DMS114 treated with DMSO at 0.1 percent for 48 hours (cell line): ENCODE data around the gene GPX6.
"Not testable (repeated sequence)": the region's sequence is repeated elsewhere in the genome, so short reads cannot be mapped to it uniquely, and the experiment has no call there.

Experiments
- DNase-seq: peaks from one replicate; lab custom pipeline; 2025; ENCODE audit not compliant: unreplicated experiment; lab: John Stamatoyannopoulos, UW

The GPX6 gene, protein sequence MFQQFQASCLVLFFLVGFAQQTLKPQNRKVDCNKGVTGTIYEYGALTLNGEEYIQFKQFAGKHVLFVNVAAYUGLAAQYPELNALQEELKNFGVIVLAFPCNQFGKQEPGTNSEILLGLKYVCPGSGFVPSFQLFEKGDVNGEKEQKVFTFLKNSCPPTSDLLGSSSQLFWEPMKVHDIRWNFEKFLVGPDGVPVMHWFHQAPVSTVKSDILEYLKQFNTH

DNA sequence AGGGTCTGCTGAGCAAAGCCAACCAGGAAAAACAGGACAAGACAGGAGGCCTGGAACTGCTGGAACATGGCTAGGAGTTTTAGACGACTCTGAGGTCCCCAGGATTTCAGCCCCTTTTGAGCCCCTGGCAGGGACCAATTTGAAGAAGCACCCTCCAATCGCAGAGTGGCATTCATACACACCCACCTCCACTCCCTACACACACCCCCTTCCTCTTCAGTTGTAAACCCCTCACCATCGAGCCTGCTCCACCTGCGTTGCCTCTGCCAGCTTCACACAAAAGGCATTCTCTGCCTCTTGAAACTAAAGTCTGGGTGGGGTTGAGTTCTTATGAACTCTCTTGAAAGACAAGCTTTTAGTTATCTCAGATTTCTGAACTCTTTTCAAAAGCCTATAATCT lies at the start of gene GPX6:
Gene GPX6 (minus strand): TSS at position 118 of the 400 bp plus-strand sequence. CDS start 50 bp downstream, at position 68.
- no peak for DNase-seq

DNA sequence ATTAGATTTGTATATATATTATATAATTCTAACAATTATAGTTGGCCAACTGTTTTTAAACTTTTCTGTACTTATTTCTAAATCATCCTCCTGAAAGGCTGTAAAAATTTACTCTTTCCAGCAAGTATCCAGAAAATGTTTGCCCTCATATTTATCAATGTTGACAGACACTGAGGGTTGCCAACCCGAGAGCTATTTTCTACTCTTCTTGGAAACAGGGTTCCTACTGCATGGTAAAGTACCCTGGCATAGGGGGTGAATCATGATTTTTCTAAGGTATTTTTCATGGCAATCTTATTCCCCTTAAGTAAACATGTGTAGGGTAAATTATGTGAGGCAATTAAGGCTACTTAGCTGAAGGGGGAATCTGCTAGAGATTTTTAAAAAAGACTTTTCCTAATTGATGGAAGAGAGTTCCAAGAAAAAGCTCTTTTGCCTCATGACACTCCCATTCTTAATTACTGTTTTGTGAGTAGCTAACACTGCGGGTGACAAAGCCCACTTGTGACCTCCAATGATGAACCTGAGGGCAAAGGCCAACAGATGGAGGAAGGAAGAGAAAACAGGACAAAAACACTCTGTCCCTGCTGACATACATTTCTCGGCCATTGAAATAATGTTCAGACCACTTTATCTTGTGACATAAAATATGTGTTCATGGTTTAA lies 48.0 kb upstream of the GPX6 start:
- no peak for DNase-seq

DNA sequence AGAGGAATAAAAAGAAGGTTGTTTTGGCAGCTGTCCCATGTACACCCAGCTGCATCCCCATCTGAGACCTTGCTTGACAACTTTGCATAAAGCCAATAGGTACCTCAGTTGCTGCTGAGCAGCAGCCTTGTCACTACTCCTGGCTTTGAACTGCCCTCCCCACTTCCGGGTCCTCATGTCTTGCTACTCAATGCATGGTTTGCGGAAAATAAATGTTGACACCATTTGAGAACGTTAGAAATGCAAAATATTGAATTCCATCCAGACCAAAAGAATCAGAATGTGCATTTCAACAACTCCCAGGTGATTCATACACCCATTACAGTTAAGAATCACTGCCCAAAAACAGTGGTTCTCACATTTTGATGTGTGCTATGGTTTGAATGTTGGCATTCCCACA lies 43.0 kb upstream of the GPX6 start:
- DNase-seq = no peak

DNA sequence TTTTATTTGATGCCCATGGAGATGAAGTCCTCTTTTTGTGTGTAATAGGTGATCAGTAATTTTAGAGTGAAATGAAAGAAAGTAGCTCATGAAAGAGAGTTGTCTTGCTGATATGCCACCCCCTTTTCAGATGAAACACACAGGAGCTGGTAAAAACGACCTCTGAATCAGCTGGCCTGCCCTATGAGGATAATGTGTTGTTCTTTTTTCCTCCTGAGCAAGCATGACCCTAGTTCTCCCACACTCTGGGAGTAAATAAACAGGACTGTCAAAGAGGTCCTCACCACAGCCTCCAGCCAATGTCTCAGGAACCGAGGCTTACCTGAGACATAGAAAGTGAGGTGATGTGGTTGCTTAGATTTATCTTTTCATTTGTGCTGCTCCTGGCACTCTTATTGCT lies 39.5 kb upstream of the GPX6 start:
- DNase-seq = no peak

DNA sequence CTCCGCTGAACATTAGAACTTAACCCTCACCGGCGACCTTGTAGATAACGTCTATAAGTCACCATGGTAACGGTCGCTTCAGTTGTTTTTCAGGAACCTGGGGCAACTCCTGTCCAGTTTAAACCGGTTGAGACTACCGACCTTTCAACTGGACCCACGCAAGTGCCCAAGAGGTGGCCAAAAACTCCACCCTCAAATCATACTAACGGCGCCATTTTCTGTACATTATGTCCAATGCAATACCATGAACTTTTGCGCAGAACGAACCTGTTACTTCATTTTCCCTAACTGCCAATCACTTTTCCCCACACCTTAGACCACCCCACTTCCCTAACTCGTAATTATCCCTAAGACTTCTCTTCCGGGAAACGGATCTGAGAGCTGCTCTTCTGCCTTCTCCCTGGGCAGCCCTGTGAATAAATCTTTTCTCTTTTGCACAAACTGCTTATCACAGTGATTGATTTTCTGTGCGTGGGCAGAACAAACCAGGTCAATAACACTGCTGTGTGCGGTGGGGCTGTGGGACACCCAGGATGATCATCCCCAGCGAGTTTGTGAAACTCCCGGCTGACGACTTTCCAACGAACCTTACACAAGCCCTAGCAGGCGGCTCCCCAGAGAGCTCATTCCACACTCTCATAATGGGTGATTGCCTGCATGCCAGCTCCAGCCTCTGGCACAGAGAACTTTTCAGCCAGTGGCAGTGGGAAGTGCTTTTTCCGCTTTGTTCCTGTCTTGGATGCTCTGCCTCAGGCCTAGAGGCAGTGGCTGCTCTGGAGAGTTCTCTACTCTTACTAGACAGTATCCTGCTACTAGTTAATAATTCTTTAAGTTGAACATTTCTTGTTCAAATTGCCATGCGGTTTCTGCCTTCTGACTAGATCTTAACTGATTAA lies 38.6 kb upstream of the GPX6 start:
- DNase-seq = no peak

DNA sequence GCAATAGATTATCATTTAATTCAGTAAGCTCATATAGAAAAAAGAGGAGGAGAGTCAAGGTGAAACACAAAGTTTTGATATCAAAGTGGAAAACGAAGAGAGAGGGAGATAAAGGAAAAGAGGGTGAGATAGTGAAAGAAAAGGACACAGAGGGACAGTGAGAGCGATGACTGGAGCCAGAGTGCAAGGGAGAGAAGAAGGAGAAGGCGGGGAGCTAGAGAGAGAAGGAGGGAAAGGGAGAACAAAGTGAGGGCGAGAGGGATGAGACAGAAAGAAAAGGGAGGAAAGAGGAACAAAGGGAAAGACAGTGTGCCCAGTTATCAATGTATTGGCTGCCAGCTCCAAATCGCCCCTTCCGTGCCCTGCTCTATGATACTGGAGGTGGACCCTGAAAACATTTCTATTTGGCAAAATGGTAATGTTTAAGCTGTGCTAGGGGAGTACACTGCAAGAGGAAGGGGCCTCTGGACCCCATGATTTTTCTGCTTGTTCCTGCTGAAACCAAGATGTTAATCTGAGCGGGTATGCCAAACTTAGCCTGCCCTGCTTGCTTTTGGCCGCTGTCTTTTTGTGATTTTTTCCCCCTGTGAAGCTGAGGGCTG lies 37.9 kb upstream of the GPX6 start:
- no peak for DNase-seq

DNA sequence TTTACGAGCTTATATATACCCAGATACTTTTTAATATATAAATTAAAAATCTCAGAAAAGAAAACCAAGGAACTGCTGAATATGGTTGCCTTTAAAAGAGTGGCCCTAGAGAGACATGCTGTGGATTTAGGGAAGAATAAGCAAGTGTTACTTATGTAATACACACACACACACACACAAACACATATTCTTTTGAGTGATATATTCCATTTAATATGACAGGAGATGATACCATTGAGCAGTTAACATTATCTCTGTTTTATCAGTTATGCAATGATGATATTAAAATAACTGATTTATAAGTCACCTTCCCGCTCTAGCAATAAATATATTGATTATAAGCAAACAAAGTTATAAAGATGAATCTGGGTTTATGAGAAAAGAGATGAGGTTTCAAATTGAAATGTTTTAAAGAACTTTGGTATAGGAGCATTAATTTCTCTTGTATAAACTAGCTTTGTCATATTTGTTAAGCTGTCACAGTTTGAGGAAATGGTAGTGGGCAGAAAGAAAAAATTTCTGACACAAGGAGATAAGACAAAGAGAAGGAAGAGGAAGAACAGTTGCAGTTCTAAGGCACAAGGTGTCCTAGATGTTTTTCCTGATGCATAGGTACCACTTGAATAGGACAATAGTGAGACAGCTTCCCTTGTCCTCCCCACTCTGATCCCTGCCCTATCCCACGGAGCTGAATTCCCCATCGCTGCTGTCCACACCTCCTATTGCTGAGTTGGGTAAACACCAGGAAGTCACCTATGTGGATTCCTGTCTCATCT lies 36.5 kb upstream of the GPX6 start:
- DNase-seq = no peak

DNA sequence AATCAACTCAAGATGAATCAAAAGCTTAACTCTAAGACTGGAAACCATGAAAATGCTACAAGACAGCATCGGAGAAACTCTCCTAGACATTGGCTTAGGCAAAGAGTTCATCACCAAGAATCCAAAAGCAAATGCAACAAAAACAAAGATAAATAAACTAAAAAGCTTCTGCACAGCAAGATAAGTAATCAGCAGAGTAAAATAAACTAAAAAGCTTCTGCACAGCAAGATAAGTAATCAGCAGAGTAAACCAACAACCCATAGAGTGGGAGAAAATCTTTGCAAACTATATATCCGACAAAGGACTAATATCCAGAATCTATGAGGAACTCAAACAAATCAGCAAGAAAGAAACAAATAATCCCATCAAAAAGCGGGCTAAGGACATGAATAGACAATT lies 31.4 kb upstream of the GPX6 start:
- DNase-seq = not testable (repeated sequence)

DNA sequence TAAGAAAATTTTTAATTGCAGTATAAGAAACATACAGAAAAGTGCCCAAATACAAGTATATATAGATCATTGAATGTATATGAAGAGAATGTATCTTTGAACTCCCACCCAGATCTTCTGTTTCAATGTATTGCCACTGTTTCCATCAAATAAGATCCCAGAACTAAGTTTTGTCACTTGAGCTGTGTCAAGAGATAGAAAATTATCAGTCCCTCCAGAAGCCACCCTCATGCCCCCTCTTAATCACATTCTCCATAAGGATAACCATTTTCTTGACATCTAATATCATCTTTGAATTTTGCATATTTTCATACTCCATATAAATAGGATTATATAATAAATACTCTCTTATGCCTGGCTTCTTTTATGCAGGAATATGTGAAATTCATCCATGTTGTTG lies 30.4 kb upstream of the GPX6 start:
- DNase-seq = no peak

DNA sequence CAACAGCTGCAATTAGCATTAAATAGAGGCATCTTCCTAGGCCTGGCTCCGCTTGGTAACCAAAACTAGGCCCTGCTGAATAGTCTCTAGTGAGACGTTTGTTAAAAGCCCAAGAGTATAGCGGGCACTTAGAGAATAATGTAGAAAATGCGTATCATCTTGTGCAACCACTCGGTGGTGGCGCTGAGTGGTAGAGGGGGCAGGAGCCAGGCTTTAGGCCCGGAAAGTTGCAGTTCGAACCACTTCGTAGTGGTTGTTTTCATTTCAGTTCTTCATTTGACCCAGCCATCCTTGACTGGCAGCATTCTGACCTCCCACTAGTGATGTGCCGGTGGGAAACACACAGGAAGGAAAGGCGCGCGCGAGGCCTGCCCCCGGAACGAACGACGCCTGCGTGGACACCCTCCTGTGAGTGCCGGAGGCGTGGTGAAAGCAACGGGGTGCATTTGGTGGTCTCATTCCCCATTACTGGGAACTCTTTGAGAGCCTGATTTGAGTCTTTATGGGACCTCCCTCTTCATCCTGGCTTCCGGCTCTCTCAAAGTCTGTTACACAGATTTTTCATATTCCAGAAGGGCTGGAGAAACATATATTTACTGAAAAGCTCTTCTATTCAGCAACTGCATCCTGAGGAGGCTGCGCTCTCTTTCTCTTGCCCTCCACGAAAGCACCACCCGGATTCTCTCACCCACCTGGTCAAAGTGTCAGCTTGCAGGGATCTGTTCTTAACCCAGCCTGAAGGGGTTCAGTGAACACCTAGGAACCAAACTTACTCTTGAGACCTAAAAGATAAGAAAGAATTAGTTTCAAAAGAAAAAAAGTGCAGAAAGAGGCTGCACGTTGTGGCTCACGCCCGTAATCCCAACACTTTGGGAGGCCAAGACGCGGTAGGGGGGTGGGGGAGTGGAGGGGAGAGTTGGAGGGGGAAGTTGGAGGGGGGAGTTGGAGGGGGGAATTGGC lies 28.3 kb upstream of the GPX6 start:
- no peak for DNase-seq

DNA sequence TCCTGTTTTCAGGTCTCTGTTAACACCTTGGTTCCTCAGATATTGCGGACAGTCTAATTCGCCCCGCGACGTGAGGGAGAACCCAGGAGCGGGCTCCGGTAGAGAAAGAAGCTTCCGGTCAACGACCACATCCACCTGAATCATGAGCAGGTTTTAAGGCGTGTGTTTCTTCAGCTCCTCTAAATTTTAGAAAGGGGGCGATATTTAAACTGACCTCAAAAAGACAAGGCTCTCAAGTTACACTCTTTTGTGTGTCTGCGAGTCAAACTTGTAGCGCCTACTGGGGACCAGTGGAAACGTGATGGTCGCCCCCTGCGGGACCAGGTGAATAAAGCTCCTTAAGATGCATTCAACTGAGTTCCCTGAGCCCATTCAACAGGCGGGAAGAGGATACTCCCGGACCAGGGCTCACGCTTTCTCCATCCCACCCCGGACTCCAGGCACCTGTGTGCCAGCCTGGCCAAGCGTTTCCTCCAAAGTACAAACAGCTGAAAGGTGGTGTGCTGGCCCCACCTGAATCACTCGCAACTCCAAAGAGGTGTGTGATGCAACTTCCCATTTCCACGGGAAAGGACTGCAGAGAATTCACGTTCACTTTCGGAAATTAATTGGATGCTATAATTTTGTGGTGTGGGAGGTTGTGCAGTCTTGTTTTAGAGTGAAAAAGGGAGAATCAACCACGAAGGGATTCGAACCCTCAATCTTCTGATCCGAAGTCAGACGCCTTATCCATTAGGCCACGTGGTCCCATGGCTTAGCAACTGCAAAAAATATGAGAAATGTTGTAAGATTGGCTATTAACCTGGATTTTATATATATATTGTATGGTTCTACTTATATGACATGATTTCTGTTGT lies 27.1 kb upstream of the GPX6 start:
- no peak for DNase-seq

DNA sequence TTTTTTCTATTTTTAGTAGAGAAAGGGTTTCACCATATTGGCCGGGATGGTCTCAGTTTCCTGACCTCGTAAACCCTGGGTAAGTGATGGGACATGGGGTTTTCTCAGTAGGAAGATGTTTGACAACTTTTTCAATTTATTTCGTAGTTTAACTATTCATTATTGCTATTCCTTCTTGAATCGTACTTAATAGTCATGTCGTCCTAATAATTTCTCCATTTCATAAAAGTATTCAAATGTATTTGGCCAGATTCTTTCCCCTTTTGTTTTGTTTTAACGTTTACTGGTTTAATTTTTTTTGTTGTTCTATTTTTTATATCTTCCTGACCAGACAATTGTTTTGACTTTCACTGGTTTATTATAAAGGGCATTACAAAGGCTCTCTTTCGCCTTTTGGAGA lies 26.4 kb upstream of the GPX6 start:
- DNase-seq = no peak

DNA sequence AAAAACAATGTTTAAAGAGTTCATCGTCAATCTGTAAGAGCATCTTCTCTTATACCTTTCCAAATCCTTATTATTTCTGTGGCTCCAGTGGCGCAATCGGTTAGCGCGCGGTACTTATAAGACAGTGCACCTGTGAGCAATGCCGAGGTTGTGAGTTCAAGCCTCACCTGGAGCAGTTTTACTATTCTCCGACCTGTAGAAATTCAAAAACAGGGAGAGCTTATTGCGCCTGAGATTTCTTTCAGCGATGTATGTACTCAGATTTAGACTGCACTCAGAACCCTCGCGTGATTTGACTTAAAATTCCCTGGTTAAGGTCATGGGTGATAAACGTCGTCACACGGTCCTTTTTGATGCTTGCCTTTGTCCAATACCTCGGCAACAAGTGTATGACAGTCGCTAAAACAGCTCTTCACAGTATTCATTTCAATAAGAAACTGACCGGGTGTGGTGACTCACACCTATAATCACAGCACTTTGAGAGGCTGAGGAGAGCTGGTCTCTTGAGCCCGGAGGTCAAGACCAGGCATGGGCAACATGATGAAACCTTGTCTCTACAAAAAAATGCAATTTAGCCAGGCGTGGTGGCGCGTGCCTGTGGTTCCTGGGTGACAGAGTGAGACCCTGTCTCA lies 22.0 kb upstream of the GPX6 start:
- DNase-seq = no peak

DNA sequence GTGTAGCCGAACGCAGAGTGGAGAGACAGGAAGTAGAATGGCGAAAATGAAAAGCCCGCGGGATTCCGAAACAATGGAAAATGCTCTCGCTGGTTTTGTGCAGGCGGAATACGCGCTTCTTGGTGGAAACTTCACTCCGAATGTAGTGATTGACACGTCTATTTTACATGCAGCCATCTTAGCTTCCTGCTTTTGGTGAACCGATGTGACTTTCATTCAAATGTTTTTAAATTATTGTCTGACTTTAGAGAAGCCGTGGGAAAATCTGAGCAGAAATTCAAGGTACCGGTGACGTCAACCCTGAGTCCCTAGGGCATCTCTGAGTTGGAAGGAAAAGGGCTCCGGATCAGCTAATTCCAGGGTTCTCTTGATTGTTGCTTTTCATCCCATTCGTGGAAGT lies 21.5 kb upstream of the GPX6 start:
- DNase-seq = no peak

DNA sequence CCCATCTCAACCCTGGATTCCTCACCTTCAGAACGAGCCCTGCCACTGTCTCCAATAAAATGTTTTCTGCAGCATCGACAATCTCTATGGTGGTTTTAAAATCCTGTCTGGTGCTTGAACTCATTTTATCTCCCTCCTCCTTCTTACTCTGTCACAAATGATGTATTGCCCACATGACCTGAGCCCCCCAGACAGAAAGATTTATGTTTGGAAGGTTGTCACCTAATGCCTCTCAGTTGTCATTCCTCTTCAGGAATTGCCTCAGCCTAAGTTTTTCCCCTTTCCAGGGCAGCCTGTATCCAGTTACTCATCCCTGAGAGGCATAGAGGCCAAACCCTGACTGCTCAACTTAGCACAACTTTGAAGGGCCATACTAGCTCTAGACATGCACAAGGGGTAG lies 19.3 kb upstream of the GPX6 start:
- DNase-seq = no peak

DNA sequence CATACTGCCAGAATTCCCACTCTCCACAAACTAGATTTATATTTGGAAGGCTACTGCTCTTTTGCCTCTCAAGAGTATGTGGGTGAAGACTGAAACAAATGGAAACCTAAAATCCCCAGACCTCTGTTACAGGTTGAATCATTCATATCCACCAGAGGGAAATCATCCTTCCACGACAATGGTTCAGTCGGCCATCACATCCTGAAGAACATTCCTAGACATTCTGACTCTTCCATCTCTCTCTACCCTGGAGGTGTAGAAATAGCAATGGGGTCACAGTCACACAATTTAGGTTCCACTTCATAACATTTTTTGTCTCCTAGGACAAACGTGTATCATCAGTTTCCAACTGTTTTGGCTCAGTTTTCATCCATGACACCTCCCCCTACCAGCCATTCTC lies 18.7 kb upstream of the GPX6 start:
- DNase-seq = no peak

DNA sequence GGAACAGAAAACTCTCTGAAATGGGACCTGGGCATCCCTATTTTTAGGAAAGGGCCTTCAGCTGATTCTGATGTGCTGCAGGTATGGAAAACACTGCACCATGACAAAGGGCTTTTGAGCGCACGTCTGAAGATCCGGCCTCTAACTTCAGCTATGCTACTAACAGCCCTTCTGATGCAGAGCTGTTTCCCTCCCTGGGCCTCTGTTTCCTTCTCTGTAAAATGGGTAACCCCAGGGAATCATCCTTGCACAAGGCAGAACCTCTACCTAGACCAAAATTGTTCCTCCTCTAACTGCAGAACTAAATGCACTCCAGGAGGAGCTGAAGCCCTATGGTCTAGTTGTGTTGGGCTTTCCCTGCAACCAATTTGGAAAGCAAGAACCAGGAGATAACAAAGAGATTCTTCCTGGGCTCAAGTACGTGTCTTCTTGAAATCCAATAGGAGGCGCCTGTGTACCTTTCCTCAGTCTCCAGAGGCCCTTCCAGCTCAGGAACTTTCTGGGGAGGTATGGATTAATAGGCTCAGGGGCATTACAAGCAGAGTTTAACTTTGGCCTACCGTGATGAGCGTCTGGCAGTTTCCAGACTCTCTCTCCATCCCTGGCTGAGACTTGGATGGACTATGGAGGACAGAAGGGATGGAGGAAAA lies 16.0 kb upstream of the GPX6 start:
- DNase-seq = no peak

DNA sequence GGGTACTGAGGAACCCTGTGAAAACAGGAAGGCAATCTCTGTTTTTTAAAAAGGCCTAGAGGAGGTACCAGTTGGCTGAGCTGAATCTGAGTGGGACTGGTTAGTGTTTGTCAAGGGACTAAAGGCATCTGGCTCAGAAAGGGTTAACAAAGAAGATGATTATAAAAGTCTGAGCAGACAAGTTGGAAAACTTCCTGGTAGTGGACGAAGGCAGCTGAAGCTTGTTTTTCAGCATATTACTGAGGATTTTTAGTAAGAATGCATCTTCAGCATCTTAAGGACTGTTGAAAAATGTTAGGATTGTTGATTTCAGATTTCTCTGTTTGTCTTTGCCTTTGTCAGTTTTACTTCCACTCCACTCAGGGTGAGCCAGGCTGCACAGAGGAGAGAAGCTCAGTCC lies 15.2 kb upstream of the GPX6 start:
- no peak for DNase-seq
